Caco-2 (cell line): ENCODE measurements around the gene STT3B. TPM values are rescaled to one million over a fixed set of nuclear protein-coding genes. Genes with fewer than 3 reads are reported as not detected.

Source experiments
- BruUV-seq: library from RNA; stranded (reverse); fragments of 400-500 nt; replicated peaks from 2 replicates; lab custom pipeline; 2021; lab: Mats Ljungman, UMichigan
- CTCF ChIA-PET: fragments of 300-600 bp; sonication (Branson Sonifier 250); formaldehyde crosslinking; loops from one replicate; lab custom pipeline; 2022; ENCODE audit warnings: antibody characterized with exemption; lab: Charles Lee
- POLR2A ChIA-PET: fragments of 300-600 bp; sonication (Branson Sonifier 250); formaldehyde crosslinking; loops from one replicate; lab custom pipeline; 2022; ENCODE audit warnings: antibody characterized with exemption; lab: Charles Lee
- DNase-seq, 2 experiments: peaks; one replicate each; pipeline versions ENCODE4 v3.0.0 to v3.0.0-alpha.2; 2020 to 2022
- H3K27me3 ChIP-seq: replicated peaks from 2 replicates; pipeline ENCODE4 v1.6.0; 2011; ENCODE audit warnings: low read length; ENCODE audit not compliant: control insufficient read depth, insufficient read depth
- H3K36me3 ChIP-seq: 2 replicates; pipeline ENCODE4 v1.5.1; 2011; ENCODE audit warnings: low read length; ENCODE audit not compliant: control insufficient read depth, insufficient read depth
- H3K4me1 ChIP-seq: fragments of 250-450 bp; sonication (Bioruptor Pico); 2 replicates; pipeline ENCODE4 v1.5.1; 2020; ENCODE audit warnings: mild to moderate bottlenecking
- H3K4me3 ChIP-seq: 2 replicates; pipeline ENCODE4 v1.5.1; 2011; ENCODE audit warnings: low read depth, mild to moderate bottlenecking, control low read depth, low read length
- H3K9me3 ChIP-seq: fragments of 250-450 bp; sonication (Bioruptor Pico); 2 replicates; pipeline ENCODE4 v1.5.1; 2020; ENCODE audit warnings: mild to moderate bottlenecking, moderate library complexity
- H3K27ac Mint-ChIP-seq: one replicate; pipeline ENCODE4 v1.8.0; 2022; ENCODE audit warnings: mixed read lengths; ENCODE audit not compliant: unreplicated experiment
- H3K27me3 Mint-ChIP-seq: one replicate; pipeline ENCODE4 v1.8.0; 2022; ENCODE audit warnings: mixed read lengths; ENCODE audit not compliant: insufficient read depth, unreplicated experiment
- H3K36me3 Mint-ChIP-seq: one replicate; pipeline ENCODE4 v1.8.0; 2022; ENCODE audit warnings: mild to moderate bottlenecking, mixed read lengths; ENCODE audit not compliant: insufficient read depth, unreplicated experiment
- H3K4me1 Mint-ChIP-seq: one replicate; pipeline ENCODE4 v1.8.0; 2022; ENCODE audit warnings: low read depth, mixed read lengths; ENCODE audit not compliant: unreplicated experiment
- H3K4me3 Mint-ChIP-seq: one replicate; pipeline ENCODE4 v1.8.0; 2022; ENCODE audit warnings: mild to moderate bottlenecking, moderate library complexity, mixed read lengths; ENCODE audit not compliant: unreplicated experiment
- H3K9me3 Mint-ChIP-seq: one replicate; pipeline ENCODE4 v1.8.0; 2022; ENCODE audit warnings: mixed read lengths; ENCODE audit not compliant: unreplicated experiment
- intact Hi-C: fragments of 100-400 bp; cut with micrococcal nuclease; formaldehyde crosslinking; loops from one replicate; pipeline ENCODE4 v1.10.0; 2022; ENCODE audit not compliant: unreplicated experiment
- total RNA-seq: library from RNA; stranded (reverse); gene quantifications from 2 replicates; pipeline ENCODE4 v1.2.3, GENCODE V29; 2022
- TF ChIP-seq, protein P1 (sequence below), 2 experiments: fragments of 200-600 bp in 1 of 2; IDR thresholded peaks; 1 replicate in 1 of 2; 2 replicates in 1 of 2; pipeline versions ENCODE4 v1.5.1 to v1.8.0; 2011 to 2022; ENCODE audit warnings: antibody characterized with exemption in 1 of 2, control low read depth in 1 of 2, inconsistent platforms in 1 of 2, low read depth in 1 of 2, low read length in 1 of 2, mild to moderate bottlenecking in 1 of 2, moderate library complexity in 1 of 2; ENCODE audit not compliant: insufficient read depth in 1 of 2, severe bottlenecking in 1 of 2, unreplicated experiment in 1 of 2

Gene STT3B
- total RNA-seq, 1 experiment from 2014 or later = 162 TPM

DNA sequence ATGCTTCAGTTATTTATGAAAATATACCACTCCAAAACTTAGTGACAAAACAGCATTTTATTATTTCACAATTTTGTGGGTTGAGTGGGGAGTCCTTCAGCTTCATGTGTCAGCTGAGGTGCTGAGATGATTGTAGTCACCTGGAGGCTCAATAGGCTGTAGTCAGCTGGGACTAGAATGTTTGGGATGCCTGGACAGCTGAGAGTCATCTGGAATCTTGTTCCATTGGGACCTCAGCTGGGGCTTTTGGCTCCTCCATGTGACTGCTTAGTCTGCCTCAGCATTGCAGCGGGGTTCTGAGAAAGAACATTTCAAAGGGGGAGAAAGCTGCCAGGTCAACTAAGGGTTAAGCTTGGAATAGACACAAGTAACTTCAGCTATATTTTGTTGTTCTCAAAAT lies 13.4 kb downstream of the STT3B start:
- peaks cover 16% of the 10 kb centered on the region for H3K36me3 Mint-ChIP-seq
- TF ChIP-seq, protein P1, sequence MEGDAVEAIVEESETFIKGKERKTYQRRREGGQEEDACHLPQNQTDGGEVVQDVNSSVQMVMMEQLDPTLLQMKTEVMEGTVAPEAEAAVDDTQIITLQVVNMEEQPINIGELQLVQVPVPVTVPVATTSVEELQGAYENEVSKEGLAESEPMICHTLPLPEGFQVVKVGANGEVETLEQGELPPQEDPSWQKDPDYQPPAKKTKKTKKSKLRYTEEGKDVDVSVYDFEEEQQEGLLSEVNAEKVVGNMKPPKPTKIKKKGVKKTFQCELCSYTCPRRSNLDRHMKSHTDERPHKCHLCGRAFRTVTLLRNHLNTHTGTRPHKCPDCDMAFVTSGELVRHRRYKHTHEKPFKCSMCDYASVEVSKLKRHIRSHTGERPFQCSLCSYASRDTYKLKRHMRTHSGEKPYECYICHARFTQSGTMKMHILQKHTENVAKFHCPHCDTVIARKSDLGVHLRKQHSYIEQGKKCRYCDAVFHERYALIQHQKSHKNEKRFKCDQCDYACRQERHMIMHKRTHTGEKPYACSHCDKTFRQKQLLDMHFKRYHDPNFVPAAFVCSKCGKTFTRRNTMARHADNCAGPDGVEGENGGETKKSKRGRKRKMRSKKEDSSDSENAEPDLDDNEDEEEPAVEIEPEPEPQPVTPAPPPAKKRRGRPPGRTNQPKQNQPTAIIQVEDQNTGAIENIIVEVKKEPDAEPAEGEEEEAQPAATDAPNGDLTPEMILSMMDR (IDR thresholded peaks at IDR 0.05; ENCODE audit: insufficient read depth in 1 of 2, low read depth in 1 of 2, low read length in 1 of 2, severe bottlenecking in 1 of 2, unreplicated experiment in 1 of 2) = no peak
- ChIA-PET POLR2A (interaction anchor here (0.6 to 0.8 kb wide), 2 partner anchors 14 to 15 kb away, joined by 4 read pairs; partner anchors contain the start of gene STT3B), CTCF (interaction anchor here (0.7 kb wide), 1 partner anchor 311 kb away, joined by 4 read pairs; no protein-coding TSS in a partner anchor)
- no peaks in the 10 kb centered on the region for H3K36me3 ChIP-seq
- no peak overlapping the region for H3K4me3 Mint-ChIP-seq
- H3K27me3 ChIP-seq = no peaks in the 10 kb centered on the region
- no peak overlapping the region for H3K4me3 ChIP-seq
- BruUV-seq = no TSS peak
- peaks cover 9% of the 10 kb centered on the region for H3K4me1 Mint-ChIP-seq
- peaks cover 8% of the 10 kb centered on the region; the same call in 1 of the 2 replicates for H3K4me1 ChIP-seq
- H3K9me3 Mint-ChIP-seq = no peaks in the 10 kb centered on the region
- no peaks in the 10 kb centered on the region for H3K27me3 Mint-ChIP-seq
- no peak for DNase-seq
- intact Hi-C loops = no loop called here
- H3K9me3 ChIP-seq = no peaks in the 10 kb centered on the region
- H3K27ac Mint-ChIP-seq = no peak overlapping the region

DNA sequence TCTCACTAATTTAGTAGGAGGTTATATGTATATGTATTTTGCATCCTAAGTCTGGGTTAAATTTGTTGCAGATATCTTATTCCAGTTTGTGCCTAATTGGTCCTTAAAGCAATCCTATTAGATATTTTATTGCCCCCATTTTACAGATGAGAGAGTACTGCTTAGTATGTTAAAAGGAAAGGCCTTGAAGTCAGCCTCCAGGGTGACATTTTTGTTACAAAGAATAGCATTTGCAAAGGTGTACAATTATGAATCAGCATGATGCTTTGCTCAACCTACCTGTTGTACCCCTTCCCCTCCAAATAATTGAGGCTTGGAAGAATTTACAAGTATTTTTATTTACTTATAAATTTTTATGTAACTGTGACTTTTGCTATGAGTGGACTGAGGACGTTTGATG lies 14.0 kb downstream of the STT3B start:
- peaks cover 8% of the 10 kb centered on the region; the same call in 1 of the 2 replicates for H3K4me1 ChIP-seq
- Mint-ChIP-seq H3K36me3 (peaks cover 13% of the 10 kb centered on the region), H3K27ac (no peak overlapping the region), H3K4me3 (no peak overlapping the region), H3K9me3 (no peaks in the 10 kb centered on the region), H3K27me3 (no peaks in the 10 kb centered on the region), H3K4me1 (peaks cover 11% of the 10 kb centered on the region)
- CTCF ChIA-PET = interaction anchor here (0.7 kb wide), 1 partner anchor 310 kb away, joined by 4 read pairs; no protein-coding TSS in a partner anchor
- H3K9me3 ChIP-seq = no peaks in the 10 kb centered on the region
- intact Hi-C loops = no loop called here
- TF ChIP-seq, protein P1 (IDR thresholded peaks at IDR 0.05; ENCODE audit: insufficient read depth in 1 of 2, low read depth in 1 of 2, low read length in 1 of 2, severe bottlenecking in 1 of 2, unreplicated experiment in 1 of 2) = no peak
- no peaks in the 10 kb centered on the region for H3K27me3 ChIP-seq
- H3K4me3 ChIP-seq = no peak overlapping the region
- BruUV-seq = no TSS peak
- DNase-seq = no peak
- no peaks in the 10 kb centered on the region for H3K36me3 ChIP-seq
- POLR2A ChIA-PET = no interaction called here

DNA sequence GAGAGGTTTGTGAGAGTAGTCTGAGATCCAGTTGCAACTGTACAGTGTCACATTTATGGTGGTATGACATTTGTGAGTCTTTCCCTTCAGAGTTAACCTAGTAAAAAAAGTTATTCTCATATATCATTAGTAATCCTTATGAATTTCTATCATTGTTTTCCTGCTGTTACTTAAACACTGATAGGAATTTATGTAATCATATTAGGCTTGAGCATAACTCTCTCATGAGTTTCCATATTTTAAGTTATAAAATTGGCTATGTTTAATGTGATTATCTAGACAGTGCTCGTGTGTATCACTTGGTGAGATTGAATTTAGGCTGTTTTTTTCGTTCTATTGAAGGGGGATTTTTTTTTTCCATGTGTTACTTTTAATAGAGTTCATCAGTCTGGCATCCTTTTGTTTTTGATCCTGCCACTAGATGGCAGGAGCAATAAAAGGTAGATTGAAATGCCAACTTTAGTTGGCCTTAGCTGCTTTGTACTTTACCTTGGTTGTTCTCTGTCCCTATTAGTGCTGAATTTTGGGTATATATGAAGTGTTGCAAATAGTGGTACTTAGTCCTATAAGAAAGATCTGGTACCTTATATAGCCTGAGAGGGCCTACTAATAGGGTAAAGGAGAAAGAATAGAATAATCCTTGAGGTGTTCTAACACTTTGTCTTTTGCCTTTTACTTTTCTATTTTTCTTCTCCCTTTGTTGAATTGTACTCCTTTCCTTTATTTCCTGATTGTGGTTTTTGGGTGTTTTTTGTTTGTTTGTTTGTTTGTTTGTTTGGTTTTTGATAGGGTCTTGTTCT lies 17.9 kb downstream of the STT3B start:
- H3K4me1 Mint-ChIP-seq = peaks cover 11% of the 10 kb centered on the region
- intact Hi-C loops = no loop called here
- DNase-seq = peak in 1 of 2 experiments; percentile 17
- H3K4me1 ChIP-seq = peaks cover 5% of the 10 kb centered on the region; the same call in 1 of the 2 replicates
- no peak overlapping the region for H3K27ac Mint-ChIP-seq
- no peaks in the 10 kb centered on the region for H3K27me3 ChIP-seq
- peaks cover 16% of the 10 kb centered on the region for H3K36me3 Mint-ChIP-seq
- BruUV-seq = no TSS peak
- H3K27me3 Mint-ChIP-seq = no peaks in the 10 kb centered on the region
- H3K9me3 ChIP-seq = no peaks in the 10 kb centered on the region
- H3K4me3 ChIP-seq = no peak overlapping the region
- no peak overlapping the region for H3K4me3 Mint-ChIP-seq
- TF ChIP-seq, protein P1 (IDR thresholded peaks at IDR 0.05; ENCODE audit: insufficient read depth in 1 of 2, low read depth in 1 of 2, low read length in 1 of 2, severe bottlenecking in 1 of 2, unreplicated experiment in 1 of 2) = peak; percentile 48 to 54
- ChIA-PET POLR2A (no interaction called here), CTCF (interaction anchor here (1.3 kb wide), 1 partner anchor 17 kb away, joined by 5 read pairs; no protein-coding TSS in a partner anchor)
- no peaks in the 10 kb centered on the region for H3K36me3 ChIP-seq
- H3K9me3 Mint-ChIP-seq = no peaks in the 10 kb centered on the region
